Measurements from ENCODE around the gene BRMS1L. TPM values are rescaled to one million over a fixed set of nuclear protein-coding genes. Genes with fewer than 3 reads are reported as not detected.

The BRMS1L gene
- total RNA-seq, 1 donor from 2014 or later, result 7.3 TPM

Other genes starting within 250 kb of the BRMS1L start
- 100 TPM for gene RALGAPA1, start 17.0 kb upstream of the BRMS1L start, total RNA-seq